Measurements from ENCODE around the gene SLC9A3. TPM values are rescaled to one million over a fixed set of nuclear protein-coding genes. Genes with fewer than 3 reads are reported as not detected.

SLC9A3 gene
- total and polyA plus RNA-seq, 8 donors, result 2.7 to 142 (median 14.9) TPM

- no peak for TF ChIP-seq POLR2A (IDR thresholded peaks at IDR 0.05)
- no peak for TF ChIP-seq POLR2AphosphoS5 (IDR thresholded peaks at IDR 0.05)
- no peak for TF ChIP-seq EP300 (IDR thresholded peaks at IDR 0.05)
- no peak for TF ChIP-seq CTCF (IDR thresholded peaks at IDR 0.05)
- H3K36me3 ChIP-seq, result no peaks in the 10 kb centered on the region
- intact Hi-C loops (cut with DNase I; ENCODE audit: low total_unique reads), result no loop called here
- no peak overlapping the region for H3K4me3 ChIP-seq
- WGBS, 5 donors, result 88 to 94% (median 92%) methylated on average over 18 to 26 of the region's 26 CpGs
- DNase-seq, result no peak
- peaks cover 8 to 86% (median 50%) of the 10 kb centered on the region in 3 donors for H3K27me3 ChIP-seq
- H3K27ac ChIP-seq, result no peak overlapping the region
- H3K4me1 ChIP-seq, result peaks cover 0 to 5% (median 0%) of the 10 kb centered on the region in 4 donors
- no peaks in the 10 kb centered on the region for H3K9me3 ChIP-seq
Observed at GRCh38 chr5:483011-483410, 41.2 kb downstream of the SLC9A3 start.

- TF ChIP-seq CTCF (IDR thresholded peaks at IDR 0.05), result no peak
- TF ChIP-seq EP300 (IDR thresholded peaks at IDR 0.05), result no peak
- TF ChIP-seq POLR2AphosphoS5 (IDR thresholded peaks at IDR 0.05), result no peak
- no peak for TF ChIP-seq POLR2A (IDR thresholded peaks at IDR 0.05)
- intact Hi-C loops (cut with DNase I; ENCODE audit: low total_unique reads), result no loop called here
- Histone ChIP-seq H3K9me3 (no peaks in the 10 kb centered on the region), H3K4me1 (peaks cover 0 to 5% (median 0%) of the 10 kb centered on the region in 4 donors), H3K36me3 (no peaks in the 10 kb centered on the region), H3K27ac (no peak overlapping the region), H3K27me3 (peaks cover 8 to 90% (median 52%) of the 10 kb centered on the region in 3 donors), H3K4me3 (no peak overlapping the region)
- WGBS, 5 donors, result 87 to 97% (median 93%) methylated on average over 18 to 27 of the region's 27 CpGs
- DNase-seq, result no peak
Observed at GRCh38 chr5:482506-482905, 41.7 kb downstream of the SLC9A3 start.

DNA sequence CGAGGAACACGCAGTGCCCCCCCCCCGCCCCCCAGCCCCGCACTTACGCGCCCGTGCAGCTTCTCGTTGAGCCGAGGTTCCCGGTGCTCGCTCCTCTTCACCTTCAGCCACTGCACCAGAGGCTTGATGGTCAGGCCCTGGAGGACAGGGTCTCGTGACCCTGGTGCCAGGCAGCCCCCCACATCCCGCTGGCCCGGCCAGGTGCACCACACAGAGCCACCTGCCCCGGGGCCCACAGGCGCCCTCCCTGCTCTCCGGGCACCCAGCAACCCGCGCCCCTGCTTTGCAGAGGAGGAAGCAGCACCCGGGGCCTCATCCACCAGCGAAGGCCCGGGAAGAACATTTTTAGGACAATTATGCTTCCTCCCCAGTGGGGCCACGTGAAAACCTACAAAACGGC is 42.2 kb downstream of the SLC9A3 start:
- Histone ChIP-seq H3K9me3 (no peaks in the 10 kb centered on the region), H3K4me1 (peaks cover 0 to 5% (median 0%) of the 10 kb centered on the region in 4 donors), H3K36me3 (no peaks in the 10 kb centered on the region), H3K4me3 (no peak overlapping the region), H3K27ac (no peak overlapping the region), H3K27me3 (peaks cover 8 to 94% (median 52%) of the 10 kb centered on the region in 3 donors)
- 73 to 81% (median 80%) methylated on average over 15 to 22 of the region's 24 CpGs for WGBS, 5 donors
- TF ChIP-seq POLR2A (IDR thresholded peaks at IDR 0.05) (no peak), EP300 (IDR thresholded peaks at IDR 0.05) (no peak), CTCF (IDR thresholded peaks at IDR 0.05) (no peak), POLR2AphosphoS5 (IDR thresholded peaks at IDR 0.05) (no peak)
- intact Hi-C loops (cut with DNase I; ENCODE audit: low total_unique reads), result no loop called here
- no peak for DNase-seq

GRCh38 chr5:481347-481746 is 42.9 kb downstream of the SLC9A3 start:
- TF ChIP-seq POLR2A (IDR thresholded peaks at IDR 0.05) (no peak), POLR2AphosphoS5 (IDR thresholded peaks at IDR 0.05) (no peak), EP300 (IDR thresholded peaks at IDR 0.05) (no peak), CTCF (IDR thresholded peaks at IDR 0.05) (no peak)

More at GRCh38 chr5:481347-481746, 42.9 kb downstream of the SLC9A3 start:
- WGBS, 5 donors, result 81 to 88% (median 87%) methylated on average over 20 to 23 of the region's 23 CpGs
- intact Hi-C loops (cut with DNase I; ENCODE audit: low total_unique reads), result no loop called here
- Histone ChIP-seq H3K27me3 (peaks cover 8 to 98% (median 52%) of the 10 kb centered on the region in 3 donors), H3K9me3 (no peaks in the 10 kb centered on the region), H3K4me3 (no peak overlapping the region), H3K4me1 (peaks cover 0 to 5% (median 0%) of the 10 kb centered on the region in 4 donors), H3K27ac (no peak overlapping the region), H3K36me3 (no peaks in the 10 kb centered on the region)
- no peak for DNase-seq
